Stimulated activated CD8-positive, alpha-beta memory T cell treated with anti-CD3 and anti-CD28 coated beads, Interleukin-15, amount 100 ng/mL, for 48 hours (primary cell): ENCODE measurements around the gene TCTN1.
A peak's percentile ranks its signal among the peaks of the same experiment; 100 is the strongest.
"Not testable (repeated sequence)": the region's sequence is repeated elsewhere in the genome, so short reads cannot be mapped to it uniquely, and the experiment has no call there.

Experiments used
- DNase-seq, 2 donors: peaks; one replicate each; pipeline ENCODE4 v3.0.0-alpha.2; 2020; ENCODE audit warnings: low read depth in 2 of 2

The TCTN1 gene

DNA sequence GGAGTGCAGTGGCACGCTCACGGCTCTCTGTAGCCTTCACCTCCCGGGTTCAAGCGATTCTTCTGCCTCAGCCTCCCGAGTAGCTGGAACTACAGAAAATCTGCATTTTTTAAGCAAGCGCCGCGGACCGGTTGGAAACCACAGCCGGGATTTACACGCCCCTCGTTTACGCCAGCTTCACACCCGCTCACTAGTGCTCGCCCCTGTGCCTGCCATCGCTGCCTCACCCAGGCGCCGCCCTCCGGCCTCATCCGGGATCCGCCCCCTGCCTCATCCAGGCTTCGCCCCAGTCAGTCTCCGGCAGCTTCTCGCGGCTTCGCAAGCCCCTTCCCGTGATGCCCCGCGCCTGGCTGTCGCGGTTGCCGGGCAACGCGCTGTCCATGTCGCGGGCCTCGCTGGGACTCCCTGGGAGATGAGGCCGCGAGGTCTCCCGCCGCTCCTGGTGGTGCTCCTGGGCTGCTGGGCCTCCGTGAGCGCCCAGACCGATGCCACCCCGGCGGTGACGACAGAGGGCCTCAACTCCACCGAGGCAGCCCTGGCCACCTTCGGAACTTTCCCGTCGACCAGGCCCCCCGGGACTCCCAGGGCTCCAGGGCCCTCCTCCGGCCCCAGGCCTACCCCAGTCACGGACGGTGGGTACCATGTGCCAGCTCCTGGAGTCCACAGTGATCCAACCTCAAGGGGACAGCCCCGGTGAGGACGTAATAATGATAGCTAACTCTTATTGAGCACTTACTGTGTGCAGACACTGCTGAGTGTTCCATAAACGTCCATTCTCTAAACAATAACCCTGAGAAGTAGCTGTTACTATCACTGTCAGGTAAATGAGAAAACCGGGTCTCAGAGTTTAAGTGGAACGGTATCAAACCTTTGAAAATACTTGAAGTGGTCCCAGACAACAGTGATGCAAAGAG, at the start of gene TCTN1:
TCTN1 (plus strand) TSS at position 359 of the 914 bp plus-strand sequence; CDS start at position 413, 54 bp downstream.
- peak; percentile 97 to 99 for DNase-seq

DNA sequence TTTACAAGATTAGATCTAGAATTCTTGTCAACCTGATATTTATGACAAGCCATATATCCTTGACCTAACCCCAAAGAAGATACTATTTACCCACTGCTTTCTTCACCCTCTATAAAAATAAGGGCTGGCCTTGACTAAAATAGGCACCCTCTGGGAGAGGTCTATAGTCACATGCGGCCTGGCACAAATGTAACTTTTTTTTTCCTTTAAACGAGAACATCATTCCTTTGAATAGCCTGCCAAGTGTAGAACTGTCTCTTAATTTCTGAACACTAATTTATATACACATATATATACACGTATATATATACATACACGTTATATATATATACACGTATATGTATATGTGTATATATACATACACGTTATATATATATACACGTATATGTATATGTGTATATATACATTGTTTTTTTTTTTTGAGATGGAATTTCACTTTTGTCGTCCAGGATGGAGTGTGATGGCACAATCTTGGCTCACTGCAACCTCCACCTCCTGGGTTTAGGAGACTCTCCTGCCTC, 49.4 kb upstream of the TCTN1 start:
- no peak for DNase-seq

DNA sequence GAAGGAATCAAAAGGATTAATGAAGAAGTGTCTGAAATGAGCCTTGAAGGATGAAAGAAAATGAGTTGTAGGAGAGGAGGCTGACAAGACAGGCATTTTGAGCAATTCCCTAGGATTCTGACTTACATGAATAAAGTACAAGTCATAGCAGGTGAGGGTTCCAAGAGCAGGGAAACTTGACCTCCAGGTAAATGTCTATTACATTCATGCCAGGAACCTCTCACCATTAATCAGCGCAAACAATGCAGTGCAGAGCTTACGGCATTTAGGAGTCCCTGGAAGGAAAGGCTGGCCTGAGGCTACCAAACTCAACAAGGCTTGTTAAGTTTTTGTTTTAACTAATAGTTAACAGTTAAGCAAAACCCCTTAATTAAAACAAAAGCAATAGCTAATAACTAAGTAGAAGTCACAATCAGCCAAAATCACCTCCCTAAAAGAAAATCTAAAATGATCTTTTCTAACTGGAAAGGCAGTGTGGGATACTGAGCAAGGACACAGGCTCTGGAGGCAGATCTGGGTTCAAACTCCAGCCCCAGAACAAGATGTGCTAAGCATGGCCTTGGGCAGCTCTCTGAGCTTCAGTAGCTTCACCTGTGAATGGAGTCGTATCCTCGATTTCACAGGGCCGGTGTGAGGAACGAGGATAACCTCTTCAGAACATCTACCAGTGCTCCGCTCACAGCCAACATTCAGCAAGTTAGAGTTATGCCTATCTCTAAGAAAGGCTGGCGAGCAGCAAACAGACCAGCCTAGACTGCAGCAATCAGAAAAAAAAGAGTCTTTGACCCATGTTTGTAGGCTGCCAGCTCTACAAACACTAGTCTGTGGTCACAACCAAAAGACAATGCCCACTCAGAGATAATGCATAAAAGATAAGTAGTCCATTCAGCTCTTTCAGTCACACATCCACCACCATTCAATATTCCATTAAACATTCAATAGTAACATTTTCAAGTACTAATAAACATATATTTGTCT, 47.7 kb upstream of the TCTN1 start:
- DNase-seq, result no peak

DNA sequence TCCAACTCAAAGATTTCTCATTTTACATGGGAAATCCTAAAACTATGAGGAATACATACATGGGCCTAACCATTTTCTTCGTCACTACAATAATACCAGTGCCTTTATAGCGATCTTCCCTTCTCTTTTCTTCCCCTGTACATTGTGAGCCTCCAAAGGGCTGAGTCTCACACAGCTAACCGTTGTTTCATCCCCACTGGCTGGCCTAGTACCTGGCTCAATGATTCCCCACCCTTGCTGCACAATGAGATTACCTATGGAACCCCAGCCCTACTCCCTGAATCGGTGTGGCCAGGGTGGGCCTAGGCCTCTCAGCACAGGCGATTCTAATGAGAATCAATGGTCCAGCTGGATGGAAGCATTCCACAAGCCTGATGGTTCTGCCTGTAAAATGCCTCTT, 46.9 kb upstream of the TCTN1 start:
- DNase-seq, result no peak

DNA sequence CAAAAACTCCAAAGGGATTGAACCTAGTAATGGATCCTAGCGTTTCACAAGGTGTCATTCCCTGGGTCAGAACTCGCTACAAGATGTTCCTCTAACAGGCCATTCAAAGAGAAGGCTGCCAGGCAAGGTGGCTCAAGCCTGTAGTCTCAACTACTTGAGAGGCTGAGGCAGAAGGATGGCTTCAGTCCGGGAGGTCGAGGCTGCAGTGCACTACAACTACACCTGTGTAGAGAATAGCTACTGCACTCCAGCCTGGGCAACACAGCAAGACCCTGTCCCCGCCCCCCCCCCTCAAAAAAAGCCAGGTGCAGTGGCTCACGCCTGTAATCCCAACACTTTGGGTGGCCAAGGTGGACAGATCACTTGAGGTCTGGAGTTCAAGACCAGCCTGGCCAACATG, 45.2 kb upstream of the TCTN1 start:
- DNase-seq, result no peak

DNA sequence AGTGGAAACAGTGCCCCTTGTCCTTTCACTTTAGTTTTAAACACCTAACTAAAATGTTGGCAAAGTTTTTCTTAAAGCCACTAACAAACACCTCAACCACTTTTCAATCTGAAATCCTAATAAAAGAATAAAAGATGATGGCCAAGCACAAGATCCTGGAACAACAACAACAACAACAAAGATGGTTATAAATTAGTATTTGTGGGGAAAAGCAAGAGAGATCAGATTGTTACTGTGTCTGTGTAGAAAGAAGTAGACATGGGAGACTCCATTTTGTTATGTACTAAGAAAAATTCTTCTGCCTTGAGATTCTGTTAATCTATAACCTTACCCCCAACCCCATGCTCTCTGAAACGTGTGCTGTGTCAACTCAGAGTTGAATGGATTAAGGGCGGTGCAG, 44.1 kb upstream of the TCTN1 start:
- DNase-seq, result not testable (repeated sequence)

DNA sequence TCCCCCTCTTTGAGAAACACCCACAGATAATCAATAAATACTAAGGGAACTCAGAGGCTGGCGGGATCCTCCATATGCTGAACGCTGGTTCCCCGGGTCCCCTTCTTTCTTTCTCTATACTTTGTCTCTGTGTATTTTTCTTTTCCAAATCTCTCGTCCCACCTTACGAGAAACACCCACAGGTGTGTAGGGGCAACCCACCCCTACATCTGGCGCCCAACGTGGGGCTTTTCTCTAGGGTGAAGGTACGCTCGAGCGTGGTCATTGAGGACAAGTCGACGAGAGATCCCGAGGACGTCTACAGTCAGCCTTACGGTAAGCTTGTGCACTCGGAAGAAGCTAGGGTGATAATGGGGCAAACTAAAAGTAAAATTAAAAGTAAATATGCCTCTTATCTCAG, 43.1 kb upstream of the TCTN1 start:
- DNase-seq, result not testable (repeated sequence)

DNA sequence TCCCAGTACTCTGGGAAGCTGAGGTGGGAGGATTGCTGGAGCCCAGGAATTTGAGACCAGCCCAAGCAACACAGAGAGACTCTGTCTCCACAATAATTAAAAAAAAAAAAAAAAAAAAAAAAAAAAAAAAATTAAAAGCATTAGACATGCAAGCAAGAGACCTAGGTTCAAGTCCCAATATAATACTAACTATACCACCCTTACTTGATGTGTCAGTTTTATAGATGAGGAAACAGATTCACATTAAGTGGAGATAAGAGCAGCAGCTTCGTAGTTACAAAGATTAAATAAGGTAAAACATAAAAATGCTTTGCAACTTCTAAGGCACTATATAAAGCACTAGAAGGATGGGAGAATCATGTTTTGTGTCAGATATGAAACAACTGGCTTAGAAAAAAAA, 39.9 kb upstream of the TCTN1 start:
- no peak for DNase-seq

DNA sequence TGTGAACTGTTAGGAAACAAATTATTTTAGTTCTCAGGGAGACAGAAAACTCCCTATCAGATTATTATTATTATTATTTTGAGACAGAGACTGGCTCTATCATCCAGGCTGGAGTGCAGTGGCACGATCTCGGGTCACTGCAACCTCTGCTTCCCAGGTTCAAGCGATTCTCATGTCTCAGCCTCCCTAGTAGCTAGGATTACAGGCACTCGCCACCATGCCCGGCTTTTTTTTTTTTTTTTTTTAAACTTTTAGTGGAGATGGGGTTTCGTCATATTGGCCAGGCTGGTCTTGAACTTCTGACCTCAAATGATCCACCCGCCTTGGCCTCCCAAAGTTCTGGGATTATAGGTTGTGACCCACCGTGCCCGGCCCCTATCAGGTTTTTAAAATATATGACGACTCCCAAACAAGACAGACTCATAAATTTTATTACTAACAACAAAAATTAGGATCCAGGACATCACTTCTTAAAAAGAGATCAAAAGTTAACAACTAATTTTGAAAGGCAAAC, 39.2 kb upstream of the TCTN1 start:
- not testable (repeated sequence) for DNase-seq

DNA sequence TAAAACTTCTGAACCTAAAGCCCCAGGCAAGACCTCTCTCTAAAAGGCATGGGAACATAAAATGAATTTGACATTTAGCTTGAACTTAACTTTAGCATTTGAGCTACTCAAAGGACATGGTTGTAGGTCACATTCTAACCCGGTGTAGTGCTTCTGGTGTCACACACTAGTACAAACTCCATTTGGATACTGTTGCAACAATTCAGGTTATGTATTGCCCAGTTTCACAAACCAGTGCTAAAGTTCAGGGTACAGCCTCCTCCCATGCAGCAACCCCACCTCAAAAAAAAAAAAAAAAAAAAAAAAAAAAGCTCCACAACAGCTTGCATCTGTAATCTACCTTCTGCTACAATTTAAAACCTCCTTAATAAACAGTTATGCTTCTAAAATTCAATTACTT, 38.6 kb upstream of the TCTN1 start:
- DNase-seq, result no peak

DNA sequence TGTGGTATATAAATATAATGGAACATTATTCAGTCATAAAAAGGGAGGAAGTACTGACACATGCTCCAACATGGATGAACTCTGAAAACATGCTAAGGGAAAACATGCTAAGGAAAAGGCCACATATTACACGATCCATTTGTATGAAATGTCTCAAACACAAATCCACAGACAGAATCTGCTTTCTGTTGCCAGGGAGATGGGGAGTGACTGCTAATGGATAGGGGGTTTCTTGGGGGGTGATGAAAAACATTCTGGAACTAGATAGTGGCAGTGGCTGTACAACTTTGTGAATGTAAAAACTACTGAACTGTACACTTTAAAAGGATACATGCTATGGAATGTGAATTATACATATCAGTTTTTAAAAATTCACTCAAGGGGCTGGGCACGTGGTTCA, 37.4 kb upstream of the TCTN1 start:
- DNase-seq, result no peak

DNA sequence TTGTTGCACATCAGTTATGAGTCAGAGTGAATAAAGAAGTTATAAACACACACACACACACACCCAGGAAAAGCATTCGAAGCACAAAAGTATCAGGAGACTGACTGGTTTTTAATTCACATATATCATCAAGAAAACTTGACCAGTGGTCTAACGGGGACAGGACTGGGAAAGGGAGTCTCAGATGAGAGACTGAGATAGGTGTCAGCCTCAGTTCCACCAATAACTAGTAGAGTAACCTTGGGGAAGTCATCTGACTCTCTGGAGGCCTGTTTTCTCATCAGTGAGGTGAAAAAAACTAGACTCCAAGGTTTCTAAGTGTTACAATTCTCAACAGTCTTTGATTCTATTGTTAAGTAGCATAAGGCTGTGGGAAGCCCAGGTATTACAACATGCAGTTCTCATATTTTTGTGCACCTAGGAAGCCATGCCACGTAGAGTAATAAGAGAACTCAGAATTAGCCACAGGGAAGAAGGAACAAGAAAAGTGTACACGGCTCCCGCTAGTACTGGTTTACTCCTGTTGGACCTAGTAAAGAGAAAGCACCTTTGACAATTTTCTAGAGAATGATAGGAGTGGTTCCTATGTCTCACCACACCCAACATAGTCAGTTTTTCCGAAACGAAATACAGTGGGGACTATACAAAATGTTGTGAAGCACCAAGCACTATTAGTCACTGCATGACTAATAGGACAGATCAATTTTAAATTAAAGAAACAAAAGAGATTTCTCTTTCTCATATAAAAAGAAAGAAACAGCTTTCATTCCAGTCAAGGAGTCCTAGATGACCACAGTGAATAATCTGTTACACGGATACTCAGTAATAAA, 35.9 kb upstream of the TCTN1 start:
- peak in 1 of 2 donors; percentile 19 for DNase-seq

DNA sequence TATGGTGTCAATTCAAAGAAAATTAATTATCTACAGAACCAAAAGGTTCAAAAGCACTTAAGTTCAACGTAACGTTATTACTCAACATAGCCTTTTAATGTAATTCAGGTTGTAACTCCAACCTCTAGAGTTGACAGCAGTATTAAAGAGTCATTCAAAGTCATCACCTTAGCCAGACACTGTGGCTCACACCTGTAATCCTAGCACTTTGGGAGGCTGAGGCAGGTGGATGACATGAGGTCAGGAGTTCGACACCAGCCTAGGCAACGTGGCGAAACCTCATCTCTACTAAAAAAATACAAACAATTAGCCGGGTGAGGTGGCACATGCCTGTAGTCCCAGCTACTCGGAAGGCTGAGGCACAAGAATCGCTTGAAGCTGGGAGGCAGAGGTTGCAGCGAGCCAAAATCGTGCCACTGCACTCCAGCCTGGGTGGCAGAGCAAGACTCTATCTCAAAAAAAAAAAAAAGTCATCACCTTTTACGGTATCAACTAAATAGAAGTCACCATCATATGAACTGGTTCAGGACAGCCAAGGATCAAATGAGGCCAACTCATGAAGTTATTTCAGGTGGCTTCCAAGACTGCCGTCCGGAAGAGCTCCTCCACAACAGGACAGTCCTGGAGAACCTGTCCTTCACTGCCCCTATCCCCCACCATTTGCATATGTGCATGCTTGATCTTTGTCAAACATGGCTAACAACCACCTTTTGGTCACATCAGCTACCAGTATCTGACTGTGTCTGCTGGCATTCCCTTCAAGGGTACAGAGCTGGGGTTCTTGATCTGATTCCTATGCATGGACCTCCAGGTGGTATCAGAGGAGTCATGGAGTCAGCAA, 35.0 kb upstream of the TCTN1 start:
- DNase-seq, result peak in 1 of 2 donors; percentile 35

DNA sequence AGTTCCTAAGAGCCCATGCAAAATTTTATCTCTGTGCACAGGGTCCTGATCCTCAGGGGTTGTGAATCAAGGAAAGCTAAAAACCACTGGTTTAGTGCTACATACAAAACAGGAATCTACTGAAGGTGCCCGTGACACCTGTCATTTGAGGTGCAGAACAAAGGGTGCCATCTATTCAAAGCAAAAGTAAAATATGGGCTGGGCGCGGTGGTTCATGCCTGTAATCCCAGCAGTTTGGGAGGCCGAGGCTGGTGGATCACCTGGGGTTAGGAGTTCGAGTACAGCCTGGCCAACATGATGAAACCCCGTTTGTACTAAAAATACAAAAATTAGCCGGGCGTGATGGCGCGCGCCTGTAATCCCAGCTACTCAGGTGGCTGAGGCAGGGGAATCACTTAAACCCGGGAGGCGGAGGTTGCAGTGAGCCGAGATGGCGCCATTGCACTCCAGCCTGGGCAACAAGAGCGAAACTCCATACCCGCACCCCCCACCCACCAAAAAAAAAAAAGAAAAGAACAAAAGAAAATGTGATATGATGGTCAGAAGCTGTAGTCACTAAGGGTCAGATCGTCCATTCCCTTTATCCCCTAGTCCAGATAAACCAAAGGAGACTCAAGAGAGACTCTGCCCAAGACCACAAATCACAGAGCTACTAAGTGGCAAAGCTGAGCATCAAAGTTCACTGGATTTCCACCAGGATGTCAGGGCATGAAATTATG, 34.2 kb upstream of the TCTN1 start:
- no peak for DNase-seq

DNA sequence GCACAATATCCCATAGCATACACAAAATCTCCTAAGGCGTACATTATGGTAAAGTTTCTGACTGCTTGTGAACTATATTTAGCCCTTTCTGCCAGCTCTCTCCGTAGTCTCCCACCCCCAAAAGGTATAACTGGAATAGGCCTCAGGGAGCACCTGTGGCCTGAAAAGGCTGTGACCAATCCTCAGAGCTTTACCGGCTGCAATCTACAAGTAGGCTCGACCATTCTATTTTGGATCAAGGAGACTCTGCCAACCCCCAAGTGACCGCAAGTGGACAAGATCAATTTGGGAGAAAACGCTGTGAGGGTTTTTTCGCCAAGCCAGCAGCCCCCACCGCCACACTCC, 32.0 kb upstream of the TCTN1 start:
- DNase-seq, result no peak

DNA sequence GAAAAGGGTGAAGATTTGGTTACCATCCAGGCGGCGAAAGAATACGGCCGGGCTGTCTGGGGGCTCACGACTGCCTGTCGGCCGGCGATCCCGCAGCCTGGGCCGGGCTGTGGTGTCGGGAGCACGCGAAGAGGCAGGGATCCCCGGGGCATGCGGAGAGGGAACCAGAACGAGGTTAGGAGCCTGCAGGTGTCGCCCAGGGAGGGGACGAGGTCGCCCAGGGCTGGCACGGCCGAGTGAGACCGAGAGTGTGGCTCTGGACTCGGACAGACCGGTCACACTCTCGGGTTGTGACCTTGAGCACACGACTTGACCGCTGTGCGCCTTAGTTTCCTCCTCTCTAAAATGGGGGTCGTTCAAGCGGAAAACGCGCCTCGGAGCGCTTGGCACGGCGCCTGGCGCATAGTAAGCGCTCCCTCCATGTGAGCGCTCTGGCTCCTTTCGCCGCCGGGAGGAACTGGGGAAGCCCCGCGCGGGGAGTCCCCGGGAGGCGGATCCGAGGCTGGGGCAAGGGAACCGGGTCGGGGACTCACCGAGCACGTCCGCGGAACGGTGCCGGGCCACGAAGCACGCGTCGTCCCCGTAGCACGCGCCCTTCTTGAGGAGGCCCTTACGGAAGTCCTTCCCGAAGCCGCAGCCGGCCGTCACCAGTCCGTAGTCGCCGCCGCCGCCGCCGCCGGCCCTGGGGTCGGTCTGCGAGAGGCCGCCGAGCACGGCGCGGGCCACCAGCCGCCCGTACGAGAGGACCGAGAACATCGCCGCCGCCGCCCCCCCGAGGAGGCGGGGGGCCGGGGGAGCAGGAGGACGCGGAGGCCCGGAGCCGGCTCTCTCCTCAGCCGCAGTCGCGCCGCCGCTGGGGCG, 31.4 kb upstream of the TCTN1 start:
- peak; percentile 64 to 71 for DNase-seq

DNA sequence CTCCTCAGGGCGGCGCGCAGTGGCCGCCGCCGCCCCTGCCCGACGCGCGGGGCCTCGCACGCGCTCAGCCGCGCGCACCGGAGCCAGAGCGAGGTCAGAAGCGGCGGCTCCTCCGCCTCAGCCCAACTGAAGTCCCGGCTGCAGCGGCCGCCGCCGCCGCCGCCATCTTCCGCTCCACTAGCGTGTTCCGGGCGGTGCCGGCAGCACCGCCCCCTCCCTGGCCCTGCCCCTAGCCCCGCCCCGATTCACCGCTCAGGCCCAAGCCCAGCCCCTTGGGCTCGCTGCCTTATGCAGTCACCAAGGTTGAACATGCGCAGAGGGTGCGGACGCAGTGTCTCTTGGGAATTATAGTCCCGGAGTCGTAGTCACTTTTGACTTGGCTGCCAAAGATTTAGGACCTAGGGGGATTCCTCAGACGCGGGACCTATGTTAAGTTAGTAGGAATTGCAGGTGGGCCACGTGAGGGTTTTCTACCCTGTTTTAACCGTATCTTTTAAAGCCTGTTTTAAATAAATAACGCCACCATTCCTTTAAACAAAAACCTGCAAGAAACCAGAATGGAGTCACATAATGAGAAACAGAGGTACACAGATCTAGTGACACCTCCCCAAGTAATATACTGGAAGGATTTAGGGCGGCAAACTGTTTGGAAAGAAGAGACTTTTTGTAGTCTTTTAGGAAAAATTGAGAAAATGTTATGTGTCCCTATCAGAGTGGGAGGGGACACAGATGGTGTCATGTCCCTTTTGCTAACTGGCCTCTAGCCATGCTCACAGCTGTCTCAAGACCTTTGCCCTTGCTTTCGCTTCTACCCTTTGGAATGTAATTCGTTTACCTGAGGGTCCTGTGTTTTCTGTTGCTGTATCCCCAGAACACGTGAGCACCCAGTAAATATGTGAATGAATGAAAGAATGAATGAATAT, 30.5 kb upstream of the TCTN1 start, which contains the start of gene PPTC7:
PPTC7 (minus strand) TSS at position 182 of the 923 bp plus-strand sequence. CDS start 287 bp downstream, outside the sequence.
- DNase-seq, result peak; percentile 93 to 95
